ENCODE data around the gene CAB39L. TPM values are rescaled to one million over a fixed set of nuclear protein-coding genes. Genes with fewer than 3 reads are reported as not detected.

CAB39L gene
- total and polyA plus RNA-seq, 2 experiments from 2014 or later: 3.3 to 4.4 TPM

GRCh38 chr13:49410477-49410876 is 33.4 kb downstream of the CAB39L start:
- H3K4me3 Mint-ChIP-seq: no peak overlapping the region
- Histone ChIP-seq H3K27me3 (ENCODE audit: insufficient read depth) (peaks cover 76% of the 10 kb centered on the region), H3K36me3 (ENCODE audit: insufficient read depth) (no peaks in the 10 kb centered on the region)

More at GRCh38 chr13:49410477-49410876, 33.4 kb downstream of the CAB39L start:
- Histone ChIP-seq H3K27ac (ENCODE audit: low read depth) (no peak overlapping the region), H3K4me2 (no peak overlapping the region), H4K20me1 (replicated peaks; ENCODE audit: insufficient read depth) (no peaks in the 10 kb centered on the region), H3F3A (replicated peaks; ENCODE audit: low read depth) (no peaks in the 10 kb centered on the region), H3K4me3 (no peak overlapping the region), H2AFZ (no peak overlapping the region), H3K4me1 (ENCODE audit: insufficient read depth) (peaks cover 30% of the 10 kb centered on the region), H3K9me2 (ENCODE audit: insufficient read depth) (no peaks in the 10 kb centered on the region), H3K79me2 (replicated peaks; ENCODE audit: insufficient read depth) (no peaks in the 10 kb centered on the region)
- Mint-ChIP-seq H3K36me3 (ENCODE audit: low read depth) (no peaks in the 10 kb centered on the region), H3K4me1 (peaks cover 19% of the 10 kb centered on the region), H3K27me3 (ENCODE audit: insufficient read depth, low read depth, poor library complexity) (peaks cover 66% of the 10 kb centered on the region), H3K9me3 (no peaks in the 10 kb centered on the region), H3K27ac (no peak overlapping the region)
- ATAC-seq: no peak
- no peak for TF ChIP-seq CTCF (conservative IDR thresholded peaks at IDR 0.05; ENCODE audit: low read depth in 2 of 2)
- TF ChIP-seq POLR2AphosphoS5 (IDR thresholded peaks at IDR 0.05; ENCODE audit: low read depth): no peak
- TF ChIP-seq EZH2phosphoT487 (IDR thresholded peaks at IDR 0.05; ENCODE audit: unreplicated experiment): no peak
- no peak for TF ChIP-seq ZNF462 (CRISPR knock-in tag; IDR thresholded peaks at IDR 0.05)
- no peak for TF ChIP-seq ZNF331 (CRISPR knock-in tag; IDR thresholded peaks at IDR 0.05; ENCODE audit: low read depth)
- no peak for TF ChIP-seq STAT1 (IDR thresholded peaks at IDR 0.05; ENCODE audit: unreplicated experiment)
- TF ChIP-seq NANOG (IDR thresholded peaks at IDR 0.05; ENCODE audit: borderline replicate concordance): no peak
- no peak for TF ChIP-seq REST (IDR thresholded peaks at IDR 0.05; ENCODE audit: unreplicated experiment)
- no peak for TF ChIP-seq EZH2 (IDR thresholded peaks at IDR 0.05; ENCODE audit: low read depth, unreplicated experiment)
- TF ChIP-seq JUNB (IDR thresholded peaks at IDR 0.05; ENCODE audit: unreplicated experiment): no peak
- DNase-seq (ENCODE audit: low spot score): no peak

Data from GM23338 (cell line).